HepG2 (cell line): ENCODE measurements around the gene KRTAP4-7.

Experiments used
- KDM1A ChIP-seq: IDR thresholded peaks from 2 replicates; pipeline ENCODE4 v1.6.1; 2016; ENCODE audit warnings: missing compliant biosample characterization
- POLR2A ChIP-seq, 2 experiments: IDR thresholded peaks; 2 replicates each; pipeline ENCODE4 v1.6.1; 2011; ENCODE audit warnings: low read depth in 2 of 2, low read length in 2 of 2, mild to moderate bottlenecking in 1 of 2, moderate library complexity in 1 of 2; ENCODE audit not compliant: insufficient read depth in 1 of 2

GRCh38 chr17:41096055-41096454, 12.1 kb downstream of the KRTAP4-7 start:
- no peak for TF ChIP-seq POLR2A (IDR thresholded peaks at IDR 0.05; ENCODE audit: insufficient read depth in 1 of 2, low read depth in 2 of 2, low read length in 2 of 2)
- no peak for TF ChIP-seq KDM1A
